Measurements from ENCODE around the gene TAF1C.

DNA sequence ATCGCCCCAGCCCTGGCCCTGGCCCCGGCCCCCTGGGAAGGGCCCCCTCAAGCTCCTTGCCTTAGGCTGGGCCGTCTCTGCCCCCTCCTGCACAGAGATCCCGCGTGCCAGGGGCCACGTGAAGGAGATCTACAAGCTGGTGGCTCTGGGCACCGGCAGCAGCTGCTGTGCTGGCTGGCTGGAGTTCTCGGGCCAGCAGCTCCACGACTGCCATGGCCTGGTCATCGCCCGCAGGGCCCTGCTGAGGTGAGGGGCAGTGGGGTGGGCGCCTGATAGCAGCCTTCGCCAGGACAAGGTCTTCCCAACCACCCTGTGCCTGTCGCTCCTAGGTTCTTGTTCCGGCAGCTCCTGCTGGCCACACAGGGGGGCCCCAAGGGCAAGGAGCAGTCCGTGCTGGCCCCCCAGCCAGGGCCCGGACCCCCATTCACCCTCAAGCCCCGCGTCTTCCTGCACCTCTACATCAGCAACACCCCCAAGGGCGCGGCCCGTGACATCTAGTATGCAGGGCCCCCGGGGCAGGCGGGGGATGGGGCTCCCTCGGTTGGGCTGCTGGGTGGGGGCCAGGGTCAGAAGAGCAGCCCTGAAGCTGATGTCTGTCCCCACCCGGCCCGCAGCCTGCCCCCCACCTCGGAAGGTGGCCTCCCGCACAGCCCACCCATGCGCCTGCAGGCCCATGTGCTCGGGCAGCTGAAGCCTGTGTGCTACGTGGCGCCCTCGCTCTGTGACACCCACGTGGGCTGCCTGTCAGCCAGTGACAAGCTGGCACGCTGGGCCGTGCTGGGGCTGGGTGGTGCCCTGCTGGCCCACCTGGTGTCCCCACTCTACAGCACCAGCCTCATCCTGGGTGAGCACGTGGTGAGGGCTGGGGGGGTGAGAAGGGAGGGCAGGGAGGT, 8.6 kb upstream of the TAF1C start:
- TF ChIP-seq, protein P1, sequence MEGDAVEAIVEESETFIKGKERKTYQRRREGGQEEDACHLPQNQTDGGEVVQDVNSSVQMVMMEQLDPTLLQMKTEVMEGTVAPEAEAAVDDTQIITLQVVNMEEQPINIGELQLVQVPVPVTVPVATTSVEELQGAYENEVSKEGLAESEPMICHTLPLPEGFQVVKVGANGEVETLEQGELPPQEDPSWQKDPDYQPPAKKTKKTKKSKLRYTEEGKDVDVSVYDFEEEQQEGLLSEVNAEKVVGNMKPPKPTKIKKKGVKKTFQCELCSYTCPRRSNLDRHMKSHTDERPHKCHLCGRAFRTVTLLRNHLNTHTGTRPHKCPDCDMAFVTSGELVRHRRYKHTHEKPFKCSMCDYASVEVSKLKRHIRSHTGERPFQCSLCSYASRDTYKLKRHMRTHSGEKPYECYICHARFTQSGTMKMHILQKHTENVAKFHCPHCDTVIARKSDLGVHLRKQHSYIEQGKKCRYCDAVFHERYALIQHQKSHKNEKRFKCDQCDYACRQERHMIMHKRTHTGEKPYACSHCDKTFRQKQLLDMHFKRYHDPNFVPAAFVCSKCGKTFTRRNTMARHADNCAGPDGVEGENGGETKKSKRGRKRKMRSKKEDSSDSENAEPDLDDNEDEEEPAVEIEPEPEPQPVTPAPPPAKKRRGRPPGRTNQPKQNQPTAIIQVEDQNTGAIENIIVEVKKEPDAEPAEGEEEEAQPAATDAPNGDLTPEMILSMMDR (IDR thresholded peaks at IDR 0.05), result no peak
- no peak for TF ChIP-seq NFYB (CRISPR knock-in tag; conservative IDR thresholded peaks at IDR 0.05; ENCODE audit: low read depth)
- no peak for TF ChIP-seq CREM (CRISPR knock-in tag; IDR thresholded peaks at IDR 0.05)
- no peak for TF ChIP-seq ELF4 (CRISPR knock-in tag; IDR thresholded peaks at IDR 0.05; ENCODE audit: low read depth)
- TF ChIP-seq, protein P2, sequence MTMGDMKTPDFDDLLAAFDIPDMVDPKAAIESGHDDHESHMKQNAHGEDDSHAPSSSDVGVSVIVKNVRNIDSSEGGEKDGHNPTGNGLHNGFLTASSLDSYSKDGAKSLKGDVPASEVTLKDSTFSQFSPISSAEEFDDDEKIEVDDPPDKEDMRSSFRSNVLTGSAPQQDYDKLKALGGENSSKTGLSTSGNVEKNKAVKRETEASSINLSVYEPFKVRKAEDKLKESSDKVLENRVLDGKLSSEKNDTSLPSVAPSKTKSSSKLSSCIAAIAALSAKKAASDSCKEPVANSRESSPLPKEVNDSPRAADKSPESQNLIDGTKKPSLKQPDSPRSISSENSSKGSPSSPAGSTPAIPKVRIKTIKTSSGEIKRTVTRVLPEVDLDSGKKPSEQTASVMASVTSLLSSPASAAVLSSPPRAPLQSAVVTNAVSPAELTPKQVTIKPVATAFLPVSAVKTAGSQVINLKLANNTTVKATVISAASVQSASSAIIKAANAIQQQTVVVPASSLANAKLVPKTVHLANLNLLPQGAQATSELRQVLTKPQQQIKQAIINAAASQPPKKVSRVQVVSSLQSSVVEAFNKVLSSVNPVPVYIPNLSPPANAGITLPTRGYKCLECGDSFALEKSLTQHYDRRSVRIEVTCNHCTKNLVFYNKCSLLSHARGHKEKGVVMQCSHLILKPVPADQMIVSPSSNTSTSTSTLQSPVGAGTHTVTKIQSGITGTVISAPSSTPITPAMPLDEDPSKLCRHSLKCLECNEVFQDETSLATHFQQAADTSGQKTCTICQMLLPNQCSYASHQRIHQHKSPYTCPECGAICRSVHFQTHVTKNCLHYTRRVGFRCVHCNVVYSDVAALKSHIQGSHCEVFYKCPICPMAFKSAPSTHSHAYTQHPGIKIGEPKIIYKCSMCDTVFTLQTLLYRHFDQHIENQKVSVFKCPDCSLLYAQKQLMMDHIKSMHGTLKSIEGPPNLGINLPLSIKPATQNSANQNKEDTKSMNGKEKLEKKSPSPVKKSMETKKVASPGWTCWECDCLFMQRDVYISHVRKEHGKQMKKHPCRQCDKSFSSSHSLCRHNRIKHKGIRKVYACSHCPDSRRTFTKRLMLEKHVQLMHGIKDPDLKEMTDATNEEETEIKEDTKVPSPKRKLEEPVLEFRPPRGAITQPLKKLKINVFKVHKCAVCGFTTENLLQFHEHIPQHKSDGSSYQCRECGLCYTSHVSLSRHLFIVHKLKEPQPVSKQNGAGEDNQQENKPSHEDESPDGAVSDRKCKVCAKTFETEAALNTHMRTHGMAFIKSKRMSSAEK (CRISPR knock-in tag; IDR thresholded peaks at IDR 0.05; ENCODE audit: borderline replicate concordance), result no peak
- TF ChIP-seq, protein P3, sequence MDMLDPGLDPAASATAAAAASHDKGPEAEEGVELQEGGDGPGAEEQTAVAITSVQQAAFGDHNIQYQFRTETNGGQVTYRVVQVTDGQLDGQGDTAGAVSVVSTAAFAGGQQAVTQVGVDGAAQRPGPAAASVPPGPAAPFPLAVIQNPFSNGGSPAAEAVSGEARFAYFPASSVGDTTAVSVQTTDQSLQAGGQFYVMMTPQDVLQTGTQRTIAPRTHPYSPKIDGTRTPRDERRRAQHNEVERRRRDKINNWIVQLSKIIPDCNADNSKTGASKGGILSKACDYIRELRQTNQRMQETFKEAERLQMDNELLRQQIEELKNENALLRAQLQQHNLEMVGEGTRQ (CRISPR knock-in tag; IDR thresholded peaks at IDR 0.05), result no peak
- TF ChIP-seq JUN (CRISPR knock-in tag; IDR thresholded peaks at IDR 0.05), result no peak
- no peak for TF ChIP-seq TEAD4 (CRISPR knock-in tag; IDR thresholded peaks at IDR 0.05)
- TF ChIP-seq, protein P4, sequence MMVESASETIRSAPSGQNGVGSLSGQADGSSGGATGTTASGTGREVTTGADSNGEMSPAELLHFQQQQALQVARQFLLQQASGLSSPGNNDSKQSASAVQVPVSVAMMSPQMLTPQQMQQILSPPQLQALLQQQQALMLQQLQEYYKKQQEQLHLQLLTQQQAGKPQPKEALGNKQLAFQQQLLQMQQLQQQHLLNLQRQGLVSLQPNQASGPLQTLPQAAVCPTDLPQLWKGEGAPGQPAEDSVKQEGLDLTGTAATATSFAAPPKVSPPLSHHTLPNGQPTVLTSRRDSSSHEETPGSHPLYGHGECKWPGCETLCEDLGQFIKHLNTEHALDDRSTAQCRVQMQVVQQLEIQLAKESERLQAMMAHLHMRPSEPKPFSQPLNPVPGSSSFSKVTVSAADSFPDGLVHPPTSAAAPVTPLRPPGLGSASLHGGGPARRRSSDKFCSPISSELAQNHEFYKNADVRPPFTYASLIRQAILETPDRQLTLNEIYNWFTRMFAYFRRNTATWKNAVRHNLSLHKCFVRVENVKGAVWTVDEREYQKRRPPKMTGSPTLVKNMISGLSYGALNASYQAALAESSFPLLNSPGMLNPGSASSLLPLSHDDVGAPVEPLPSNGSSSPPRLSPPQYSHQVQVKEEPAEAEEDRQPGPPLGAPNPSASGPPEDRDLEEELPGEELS (CRISPR knock-in tag; IDR thresholded peaks at IDR 0.05), result no peak
- TF ChIP-seq SOX15 (CRISPR knock-in tag; IDR thresholded peaks at IDR 0.05), result no peak
- TF ChIP-seq CBFB (CRISPR knock-in tag; IDR thresholded peaks at IDR 0.05; ENCODE audit: low read depth), result no peak
- no peak for TF ChIP-seq FOXJ3 (CRISPR knock-in tag; IDR thresholded peaks at IDR 0.05; ENCODE audit: borderline replicate concordance)
- TF ChIP-seq, protein P5, sequence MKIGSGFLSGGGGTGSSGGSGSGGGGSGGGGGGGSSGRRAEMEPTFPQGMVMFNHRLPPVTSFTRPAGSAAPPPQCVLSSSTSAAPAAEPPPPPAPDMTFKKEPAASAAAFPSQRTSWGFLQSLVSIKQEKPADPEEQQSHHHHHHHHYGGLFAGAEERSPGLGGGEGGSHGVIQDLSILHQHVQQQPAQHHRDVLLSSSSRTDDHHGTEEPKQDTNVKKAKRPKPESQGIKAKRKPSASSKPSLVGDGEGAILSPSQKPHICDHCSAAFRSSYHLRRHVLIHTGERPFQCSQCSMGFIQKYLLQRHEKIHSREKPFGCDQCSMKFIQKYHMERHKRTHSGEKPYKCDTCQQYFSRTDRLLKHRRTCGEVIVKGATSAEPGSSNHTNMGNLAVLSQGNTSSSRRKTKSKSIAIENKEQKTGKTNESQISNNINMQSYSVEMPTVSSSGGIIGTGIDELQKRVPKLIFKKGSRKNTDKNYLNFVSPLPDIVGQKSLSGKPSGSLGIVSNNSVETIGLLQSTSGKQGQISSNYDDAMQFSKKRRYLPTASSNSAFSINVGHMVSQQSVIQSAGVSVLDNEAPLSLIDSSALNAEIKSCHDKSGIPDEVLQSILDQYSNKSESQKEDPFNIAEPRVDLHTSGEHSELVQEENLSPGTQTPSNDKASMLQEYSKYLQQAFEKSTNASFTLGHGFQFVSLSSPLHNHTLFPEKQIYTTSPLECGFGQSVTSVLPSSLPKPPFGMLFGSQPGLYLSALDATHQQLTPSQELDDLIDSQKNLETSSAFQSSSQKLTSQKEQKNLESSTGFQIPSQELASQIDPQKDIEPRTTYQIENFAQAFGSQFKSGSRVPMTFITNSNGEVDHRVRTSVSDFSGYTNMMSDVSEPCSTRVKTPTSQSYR (CRISPR knock-in tag; IDR thresholded peaks at IDR 0.05), result no peak
